K562 (cell line): ENCODE results near the gene RALGAPA2. TPM values are rescaled to one million over a fixed set of nuclear protein-coding genes. Genes with fewer than 3 reads are reported as not detected.

Experiments
- ATAC-seq: fragments of 200-7000 bp; cut with Tn5 transposase; 3 replicates; pipeline ENCODE4 v1.9.1; 2020; ENCODE audit warnings: moderate library complexity
- BruUV-seq: library from RNA; stranded (reverse); fragments of 400-500 nt; replicated peaks from 2 replicates; lab custom pipeline; 2021; lab: Mats Ljungman, UMichigan
- CTCF ChIA-PET: fragments of 300-600 bp; formaldehyde crosslinking; extraction: SDS; loops from one replicate; lab custom pipeline; 2021; ENCODE audit warnings: low intra/inter-chr PET ratio; lab: Yijun Ruan, JAX
- POLR2A ChIA-PET: fragments of 300-600, 350-650 bp; sonication (Branson Sonifier 250); formaldehyde crosslinking; extraction: SDS; loops from one replicate; lab custom pipeline; 2021; ENCODE audit warnings: antibody characterized with exemption, inconsistent platforms; lab: Yijun Ruan, JAX
- DNase-seq, 4 experiments: peaks; one replicate each; pipeline versions ENCODE4 v3.0.0 to v3.0.0-alpha.2; 2011 to 2018; ENCODE audit warnings: low spot score in 3 of 4, mixed read lengths in 3 of 4; ENCODE audit errors: extremely low read depth in 1 of 4
- FAIRE-seq: peaks from 2 replicates; lab custom pipeline; 2011; peaks lifted over from hg19 to GRCh38; lab: Jason Lieb, UNC
- H2AFZ ChIP-seq: 2 replicates; pipeline ENCODE4 v1.6.0; 2011; ENCODE audit warnings: low read depth, low read length, control low read depth, inconsistent platforms
- H3K27ac ChIP-seq: fragments of 200-600 bp; 3 replicates; pipeline ENCODE4 v1.8.0; 2011; ENCODE audit warnings: low read depth, mild to moderate bottlenecking, control low read depth, inconsistent platforms, low read length, moderate library complexity, mixed read lengths; ENCODE audit errors: extremely low read depth
- H3K27me3 ChIP-seq, 2 experiments: fragments of 300-600 bp in 1 of 2; 2 replicates in 1 of 2; 3 replicates in 1 of 2; pipeline versions ENCODE4 v1.6.0 to v1.8.0; 2011; ENCODE audit warnings: inconsistent platforms in 2 of 2, low read length in 2 of 2, mild to moderate bottlenecking in 1 of 2, mixed read lengths in 1 of 2, moderate library complexity in 1 of 2; ENCODE audit not compliant: control insufficient read depth in 2 of 2, insufficient read depth in 2 of 2
- H3K36me3 ChIP-seq: fragments of 300-600 bp; 3 replicates; pipeline ENCODE4 v1.8.0; 2011; ENCODE audit warnings: mild to moderate bottlenecking, low read length, inconsistent platforms; ENCODE audit not compliant: control insufficient read depth, insufficient read depth
- H3K4me1 ChIP-seq, 2 experiments: fragments of 200-600 bp in 1 of 2; replicated peaks in 1 of 2; 2 replicates in 1 of 2; 3 replicates in 1 of 2; pipeline versions ENCODE4 v1.5.1 to v1.8.0; 2011; ENCODE audit warnings: inconsistent platforms in 2 of 2, low read length in 2 of 2, mild to moderate bottlenecking in 1 of 2, mixed read lengths in 1 of 2, moderate library complexity in 1 of 2; ENCODE audit not compliant: control insufficient read depth in 2 of 2, insufficient read depth in 2 of 2
- H3K4me2 ChIP-seq: 2 replicates; pipeline ENCODE4 v1.6.1; 2011; ENCODE audit warnings: low read length, control low read depth, inconsistent platforms, mixed read lengths; ENCODE audit not compliant: insufficient read depth
- H3K4me3 ChIP-seq: fragments of 200-600 bp; sonication (generic), shearing (Covaris generic); 2 replicates; pipeline ENCODE4 v1.5.1; 2016; ENCODE audit warnings: control low read depth, inconsistent platforms
- H3K79me2 ChIP-seq: fragments of 200-600 bp; 3 replicates; pipeline ENCODE4 v1.8.0; 2011; ENCODE audit warnings: low read length, inconsistent platforms; ENCODE audit not compliant: control insufficient read depth, insufficient read depth
- H3K9ac ChIP-seq, 2 experiments: 2 replicates each; pipeline versions ENCODE4 v1.6.0 to v1.6.1; 2011; ENCODE audit warnings: low read depth in 2 of 2, low read length in 2 of 2, control low read depth in 1 of 2, inconsistent platforms in 1 of 2, mild to moderate bottlenecking in 1 of 2, mixed read lengths in 1 of 2; ENCODE audit not compliant: insufficient read depth in 1 of 2
- H3K9me1 ChIP-seq: one replicate; pipeline ENCODE4 v1.6.0; 2011; ENCODE audit warnings: inconsistent platforms, mild to moderate bottlenecking, low read length, moderate library complexity; ENCODE audit not compliant: control insufficient read depth, insufficient read depth
- H3K9me3 ChIP-seq: replicated peaks from 2 replicates; pipeline ENCODE4 v1.5.1; 2011; ENCODE audit warnings: low read depth, low read length, inconsistent platforms; ENCODE audit not compliant: control insufficient read depth, insufficient read depth
- H4K20me1 ChIP-seq: replicated peaks from 2 replicates; pipeline ENCODE4 v1.6.1; 2011; ENCODE audit warnings: low read length, inconsistent platforms, mixed read lengths; ENCODE audit not compliant: control insufficient read depth, insufficient read depth
- BCL6 ChIP-seq: fragments of 250-450 bp; sonication (Bioruptor Pico); IDR thresholded peaks from 2 replicates; pipeline ENCODE4 v1.4.0; 2020
- BRD9 ChIP-seq: fragments of 450-650 bp; IDR thresholded peaks from 2 replicates; pipeline ENCODE4 v1.6.1; 2018; ENCODE audit warnings: low read depth; ENCODE audit not compliant: partially characterized antibody
- CXXC5 ChIP-seq: fragments of 250-450 bp; sonication (Bioruptor Pico); IDR thresholded peaks from 2 replicates; pipeline ENCODE4 v1.8.0; 2022; ENCODE audit warnings: inconsistent platforms, mild to moderate bottlenecking, moderate library complexity
- DDX20 ChIP-seq: fragments of 450-650 bp; IDR thresholded peaks from 2 replicates; pipeline ENCODE4 v1.6.1; 2016; ENCODE audit warnings: missing genetic modification characterization, low read depth, mild to moderate bottlenecking, missing compliant biosample characterization, moderate library complexity
- ELF4 ChIP-seq: fragments of 450-650 bp; formaldehyde crosslinking; IDR thresholded peaks from 2 replicates; pipeline ENCODE4 v1.4.0; 2022; ENCODE audit warnings: missing genetic modification characterization
- FIP1L1 ChIP-seq: fragments of 200-400 bp; formaldehyde crosslinking; IDR thresholded peaks from 2 replicates; pipeline ENCODE4 v1.6.1; 2018; ENCODE audit warnings: mild to moderate bottlenecking, low read depth, low read length; ENCODE audit not compliant: poor library complexity, severe bottlenecking
- FOXJ3 ChIP-seq: sonication (generic); formaldehyde crosslinking; IDR thresholded peaks from 2 replicates; pipeline ENCODE4 v1.4.0; 2020; ENCODE audit warnings: mild to moderate bottlenecking, missing genetic modification reagents
- L3MBTL2 ChIP-seq: fragments of 450-650 bp; IDR thresholded peaks from 2 replicates; pipeline ENCODE4 v1.6.1; 2016; ENCODE audit warnings: mild to moderate bottlenecking, moderate library complexity
- NEUROD1 ChIP-seq: fragments of 150-350 bp; IDR thresholded peaks from 2 replicates; pipeline ENCODE4 v1.6.1; 2014; ENCODE audit warnings: borderline replicate concordance, low read length, low read depth; ENCODE audit not compliant: partially characterized antibody
- NFRKB ChIP-seq: fragments of 450-650 bp; IDR thresholded peaks from 2 replicates; pipeline ENCODE4 v1.6.1; 2016; ENCODE audit warnings: low read depth
- PHTF2 ChIP-seq: fragments of 250-450 bp; sonication (Bioruptor Pico); IDR thresholded peaks from 2 replicates; pipeline ENCODE4 v1.5.0; 2021; ENCODE audit warnings: mild to moderate bottlenecking
- POLR3G ChIP-seq: IDR thresholded peaks from 2 replicates; pipeline ENCODE4 v1.6.1; 2011; ENCODE audit not compliant: insufficient read length, insufficient replicate concordance; ENCODE audit errors: extremely low read depth
- RBBP5 ChIP-seq: fragments of 200-600 bp; sonication (generic); IDR thresholded peaks from 2 replicates; pipeline ENCODE4 v1.6.1; 2012; ENCODE audit warnings: borderline replicate concordance, mild to moderate bottlenecking, low read length, control low read depth, inconsistent platforms; ENCODE audit not compliant: insufficient read depth, poor library complexity, severe bottlenecking
- SMARCE1 ChIP-seq: fragments of 450-650 bp; IDR thresholded peaks from 2 replicates; pipeline ENCODE4 v1.7.1; 2016; ENCODE audit warnings: mild to moderate bottlenecking
- TAL1 ChIP-seq: fragments of 450-650 bp; IDR thresholded peaks from 2 replicates; pipeline ENCODE4 v1.6.1; 2016; ENCODE audit warnings: mild to moderate bottlenecking
- ZFX ChIP-seq: sonication (generic); formaldehyde crosslinking; IDR thresholded peaks from 2 replicates; pipeline ENCODE4 v1.8.0; 2022; ENCODE audit warnings: mild to moderate bottlenecking, missing genetic modification reagents, moderate library complexity
- ZNF146 ChIP-seq: IDR thresholded peaks from one replicate; pipeline ENCODE4 v1.6.1; 2018; ENCODE audit warnings: missing compliant biosample characterization; ENCODE audit not compliant: unreplicated experiment
- ZNF311 ChIP-seq: fragments of 250-450 bp; sonication (Bioruptor Pico); IDR thresholded peaks from 2 replicates; pipeline ENCODE4 v1.4.0; 2020; ENCODE audit warnings: mild to moderate bottlenecking, moderate library complexity
- WGBS: fragments of 100-300 bp; shearing (Covaris generic); methylation state at CpG from one replicate; pipeline ENCODE4 v1.1.6; 2016; ENCODE audit warnings: low coverage, mixed read lengths; ENCODE audit not compliant: insufficient coverage; ENCODE audit errors: missing lambda C conversion rate; 5-methylcytosine and 5-hydroxymethylcytosine counted together
- in situ Hi-C: fragments of 300-500 bp; cut with MboI; formaldehyde crosslinking; loops from 4 replicates; pipeline ENCODE4 v1.15.0; 2018; ENCODE audit warnings: inconsistent platforms, mixed read lengths
- intact Hi-C: fragments of 100-400 bp; cut with micrococcal nuclease; formaldehyde crosslinking; loops from 2 replicates; pipeline ENCODE4 v1.14.2; 2022
- polyA plus RNA-seq, 8 experiments: library from polyadenylated mRNA; depleted of rRNA in 4 of 8; stranded (reverse) in 5 of 8; unstranded in 3 of 8; fragments of >200 nt; fragmentation: Nextera tagmentation in 2 of 8; fragmentation: Illumina TruSeq in 1 of 8; extraction: Ambion mirVana in 2 of 8; extraction: Trizol in 1 of 8; gene quantifications; 2 replicates each; pipeline versions ENCODE4 v1.2.1 to v1.2.3, GENCODE V29; 2011 to 2014; ENCODE audit warnings: inconsistent platforms in 1 of 8, missing spikeins in 1 of 8
- total RNA-seq, 7 experiments: library from RNA; depleted of rRNA in 6 of 7; stranded (reverse); fragments of >200 nt in 6 of 7; fragmentation: Illumina TruSeq in 2 of 7; extraction: Trizol in 2 of 7; gene quantifications; 2 replicates each; pipeline versions ENCODE4 v1.2.1 to v1.2.3, GENCODE V29; 2011 to 2021; ENCODE audit warnings: low replicate concordance in 1 of 7
- TF ChIP-seq, protein P1 (sequence below): fragments of 450-650 bp; IDR thresholded peaks from 2 replicates; pipeline ENCODE4 v1.6.1; 2016; ENCODE audit warnings: low read depth, mild to moderate bottlenecking, moderate library complexity
- TF ChIP-seq, protein P2 (sequence below): fragments of 250-450 bp; sonication (Bioruptor Pico); IDR thresholded peaks from 2 replicates; pipeline ENCODE4 v1.5.0; 2020; ENCODE audit warnings: mild to moderate bottlenecking, borderline replicate concordance

Gene RALGAPA2
- total and polyA plus RNA-seq, 9 of the 15 experiments (the other 6 are each of a cell fraction or from before 2014, with no cell fraction given), result 0.35 to 2.7 (median 1.4) TPM

DNA sequence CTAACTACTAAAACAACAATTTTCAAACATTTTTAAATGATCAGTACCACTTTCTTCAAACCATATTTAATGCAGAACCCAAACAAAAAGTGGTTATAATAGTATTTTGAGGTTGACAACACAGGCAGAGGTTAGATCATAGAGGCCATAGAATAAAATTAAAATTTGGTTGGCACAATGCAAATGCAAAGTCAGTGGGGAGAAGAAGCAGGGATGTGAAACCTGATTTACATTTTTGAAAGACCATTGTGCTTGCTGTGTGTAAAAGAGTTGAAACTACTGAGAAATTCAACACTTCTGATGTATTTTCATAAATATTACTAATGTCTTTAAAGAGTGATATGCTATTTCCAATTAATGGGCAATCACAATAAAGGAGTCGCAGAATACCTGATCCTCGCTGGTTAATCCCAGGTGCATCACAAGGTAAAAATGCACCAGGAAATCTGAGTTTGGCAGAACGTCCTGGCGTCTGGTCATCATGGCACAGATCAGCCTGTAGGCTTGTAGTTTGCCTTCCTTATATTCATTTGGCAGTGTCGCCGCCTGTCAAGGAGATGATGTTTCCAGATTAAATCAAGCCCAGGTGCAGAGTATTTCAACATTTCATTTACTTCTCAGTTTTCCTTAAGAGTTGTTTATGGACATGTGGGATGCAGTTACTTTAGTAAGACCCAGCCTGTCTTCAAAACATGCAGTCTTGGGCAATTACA, 141.2 kb downstream of the RALGAPA2 start:
- no TSS peak for BruUV-seq
- DNase-seq (no peak), ATAC-seq (no peak), FAIRE-seq (no peak)
- ChIA-PET POLR2A (no interaction called here), CTCF (no interaction called here)
- H3K9me1 ChIP-seq, result no peaks in the 10 kb centered on the region
- no peaks in the 10 kb centered on the region for H3K79me2 ChIP-seq
- H3K4me1 ChIP-seq, result no peaks in the 10 kb centered on the region
- no peak overlapping the region for H3K4me3 ChIP-seq
- H3K4me2 ChIP-seq, result no peak overlapping the region
- 10% methylated on average over 6 of the region's 6 CpGs for WGBS
- no peak overlapping the region for H3K9ac ChIP-seq
- no peaks in the 10 kb centered on the region for H3K27me3 ChIP-seq
- no peaks in the 10 kb centered on the region for H4K20me1 ChIP-seq
- no peak overlapping the region for H3K27ac ChIP-seq
- intact Hi-C loops, result loop anchor here (10.0 kb wide), 1 partner anchor 556 kb away; the partner anchor contains the start of gene NAA20
- H3K36me3 ChIP-seq, result no peaks in the 10 kb centered on the region
- no peak overlapping the region for H2AFZ ChIP-seq
- in situ Hi-C loops, result loop anchor here (25.0 kb wide), 1 partner anchor 484 kb away; no protein-coding TSS in a partner anchor
- TF ChIP-seq NEUROD1 (no peak), BCL6 (no peak), ZNF311 (CRISPR knock-in tag) (no peak), CXXC5 (CRISPR knock-in tag) (no peak), SMARCE1 (no peak), TAL1 (no peak), PHTF2 (no peak), FOXJ3 (CRISPR knock-in tag) (no peak), FIP1L1 (no peak), ZFX (CRISPR knock-in tag) (no peak), DDX20 (tag) (no peak), NFRKB (no peak), POLR3G (no peak), ELF4 (CRISPR knock-in tag) (no peak), RBBP5 (no peak), L3MBTL2 (no peak), ZNF146 (CRISPR knock-in tag) (no peak), BRD9 (no peak)
- TF ChIP-seq, protein P1, sequence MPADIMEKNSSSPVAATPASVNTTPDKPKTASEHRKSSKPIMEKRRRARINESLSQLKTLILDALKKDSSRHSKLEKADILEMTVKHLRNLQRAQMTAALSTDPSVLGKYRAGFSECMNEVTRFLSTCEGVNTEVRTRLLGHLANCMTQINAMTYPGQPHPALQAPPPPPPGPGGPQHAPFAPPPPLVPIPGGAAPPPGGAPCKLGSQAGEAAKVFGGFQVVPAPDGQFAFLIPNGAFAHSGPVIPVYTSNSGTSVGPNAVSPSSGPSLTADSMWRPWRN, result no peak
- TF ChIP-seq, protein P2, sequence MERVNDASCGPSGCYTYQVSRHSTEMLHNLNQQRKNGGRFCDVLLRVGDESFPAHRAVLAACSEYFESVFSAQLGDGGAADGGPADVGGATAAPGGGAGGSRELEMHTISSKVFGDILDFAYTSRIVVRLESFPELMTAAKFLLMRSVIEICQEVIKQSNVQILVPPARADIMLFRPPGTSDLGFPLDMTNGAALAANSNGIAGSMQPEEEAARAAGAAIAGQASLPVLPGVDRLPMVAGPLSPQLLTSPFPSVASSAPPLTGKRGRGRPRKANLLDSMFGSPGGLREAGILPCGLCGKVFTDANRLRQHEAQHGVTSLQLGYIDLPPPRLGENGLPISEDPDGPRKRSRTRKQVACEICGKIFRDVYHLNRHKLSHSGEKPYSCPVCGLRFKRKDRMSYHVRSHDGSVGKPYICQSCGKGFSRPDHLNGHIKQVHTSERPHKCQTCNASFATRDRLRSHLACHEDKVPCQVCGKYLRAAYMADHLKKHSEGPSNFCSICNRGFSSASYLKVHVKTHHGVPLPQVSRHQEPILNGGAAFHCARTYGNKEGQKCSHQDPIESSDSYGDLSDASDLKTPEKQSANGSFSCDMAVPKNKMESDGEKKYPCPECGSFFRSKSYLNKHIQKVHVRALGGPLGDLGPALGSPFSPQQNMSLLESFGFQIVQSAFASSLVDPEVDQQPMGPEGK (CRISPR knock-in tag), result no peak
- no peaks in the 10 kb centered on the region for H3K9me3 ChIP-seq
